Measurements from ENCODE around the gene NES. TPM values are rescaled to one million over a fixed set of nuclear protein-coding genes. Genes with fewer than 3 reads are reported as not detected.

NES gene
- 12.4 and 71.8 TPM in 2 replicates for total RNA-seq (ENCODE audit: low replicate concordance)

GRCh38 chr1:156676820-156677615 lies at the start of gene NES:
NES (minus strand) TSS chr1:156677407; CDS start chr1:156677264, 143 bp downstream.

GRCh38 chr1:156705321-156705917 lies 28.2 kb upstream of the NES start, which contains the start of gene CRABP2:
CRABP2 (minus strand) TSS chr1:156705583; CDS start chr1:156705446, 137 bp downstream.

GRCh38 chr1:156641761-156642264 lies 35.4 kb downstream of the NES start, which contains the start of gene BCAN:
BCAN (plus strand) TSS chr1:156642117; CDS start chr1:156646055, 3,938 bp downstream.

GRCh38 chr1:156618853-156619581 lies 58.2 kb downstream of the NES start, which contains the start of gene HAPLN2:
HAPLN2 (plus strand) TSS chr1:156619415; CDS start chr1:156623491, 4,076 bp downstream.

Other genes with a start within 250 kb of the NES start
- gene MEF2D, start 176.6 kb downstream of the NES start, total RNA-seq (ENCODE audit: low replicate concordance) = 4.1 and 4.3 TPM in 2 replicates
- 0.47 and 4.9 TPM in 2 replicates for gene IQGAP3, start 104.8 kb downstream of the NES start, total RNA-seq (ENCODE audit: low replicate concordance)
- not detected in 2 replicates for gene TTC24, start 97.7 kb downstream of the NES start, total RNA-seq (ENCODE audit: low replicate concordance)
- gene NAXE, start 85.6 kb downstream of the NES start, total RNA-seq (ENCODE audit: low replicate concordance) = 56.3 and 65.3 TPM in 2 replicates
- gene GPATCH4, start 75.9 kb downstream of the NES start, total RNA-seq (ENCODE audit: low replicate concordance) = 7.4 and 13.8 TPM in 2 replicates
- not detected in 2 replicates for gene HAPLN2, start 58.0 kb downstream of the NES start, total RNA-seq (ENCODE audit: low replicate concordance)
- gene BCAN, start 35.3 kb downstream of the NES start, total RNA-seq (ENCODE audit: low replicate concordance) = 0.08 TPM in 1 of 2 replicates, not detected in the other
- gene CRABP2, start 28.2 kb upstream of the NES start, total RNA-seq (ENCODE audit: low replicate concordance) = 5.0 and 87.6 TPM in 2 replicates
- 5.7 and 8.7 TPM in 2 replicates for gene METTL25B, start 51.1 kb upstream of the NES start, total RNA-seq (ENCODE audit: low replicate concordance)
- gene ISG20L2, start 51.4 kb upstream of the NES start, total RNA-seq (ENCODE audit: low replicate concordance) = 7.1 and 7.4 TPM in 2 replicates
- 44.3 and 62.1 TPM in 2 replicates for gene MRPL24, start 63.7 kb upstream of the NES start, total RNA-seq (ENCODE audit: low replicate concordance)
- gene HDGF, start 74.3 kb upstream of the NES start, total RNA-seq (ENCODE audit: low replicate concordance) = 138 and 145 TPM in 2 replicates
- 3.7 and 9.8 TPM in 2 replicates for gene PRCC, start 90.1 kb upstream of the NES start, total RNA-seq (ENCODE audit: low replicate concordance)
- gene SH2D2A, start 139.4 kb upstream of the NES start, total RNA-seq (ENCODE audit: low replicate concordance) = 0.30 TPM in 1 of 2 replicates, not detected in the other
- gene INSRR, start 181.7 kb upstream of the NES start, total RNA-seq (ENCODE audit: low replicate concordance) = under 0.01 TPM in 1 of 2 replicates, not detected in the other
- gene NTRK1, start 183.5 kb upstream of the NES start, total RNA-seq (ENCODE audit: low replicate concordance) = 0.08 and 0.12 TPM in 2 replicates
- 1.8 and 6.8 TPM in 2 replicates for gene PEAR1, start 216.3 kb upstream of the NES start, total RNA-seq (ENCODE audit: low replicate concordance)
- gene LRRC71, start 243.2 kb upstream of the NES start, total RNA-seq (ENCODE audit: low replicate concordance) = 0.08 TPM in 1 of 2 replicates, not detected in the other